ENCODE measurements around the gene GPLD1.

- TF ChIP-seq POLR2A (IDR thresholded peaks at IDR 0.05) (no peak), POLR2AphosphoS5 (IDR thresholded peaks at IDR 0.05) (no peak)
- TF ChIP-seq, protein P1, sequence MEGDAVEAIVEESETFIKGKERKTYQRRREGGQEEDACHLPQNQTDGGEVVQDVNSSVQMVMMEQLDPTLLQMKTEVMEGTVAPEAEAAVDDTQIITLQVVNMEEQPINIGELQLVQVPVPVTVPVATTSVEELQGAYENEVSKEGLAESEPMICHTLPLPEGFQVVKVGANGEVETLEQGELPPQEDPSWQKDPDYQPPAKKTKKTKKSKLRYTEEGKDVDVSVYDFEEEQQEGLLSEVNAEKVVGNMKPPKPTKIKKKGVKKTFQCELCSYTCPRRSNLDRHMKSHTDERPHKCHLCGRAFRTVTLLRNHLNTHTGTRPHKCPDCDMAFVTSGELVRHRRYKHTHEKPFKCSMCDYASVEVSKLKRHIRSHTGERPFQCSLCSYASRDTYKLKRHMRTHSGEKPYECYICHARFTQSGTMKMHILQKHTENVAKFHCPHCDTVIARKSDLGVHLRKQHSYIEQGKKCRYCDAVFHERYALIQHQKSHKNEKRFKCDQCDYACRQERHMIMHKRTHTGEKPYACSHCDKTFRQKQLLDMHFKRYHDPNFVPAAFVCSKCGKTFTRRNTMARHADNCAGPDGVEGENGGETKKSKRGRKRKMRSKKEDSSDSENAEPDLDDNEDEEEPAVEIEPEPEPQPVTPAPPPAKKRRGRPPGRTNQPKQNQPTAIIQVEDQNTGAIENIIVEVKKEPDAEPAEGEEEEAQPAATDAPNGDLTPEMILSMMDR (IDR thresholded peaks at IDR 0.05) = no peak
Measured at GRCh38 chr6:24500683-24501082, 11.3 kb upstream of the GPLD1 start.
